GM12873 (cell line): ENCODE data around the gene KCTD8.

ENCODE experiments used
- CTCF ChIP-seq: IDR thresholded peaks from 2 replicates; pipeline ENCODE4 v1.5.1; 2012; ENCODE audit warnings: low read depth, mild to moderate bottlenecking, moderate library complexity, low read length, control low read depth; ENCODE audit not compliant: insufficient read depth; ENCODE audit errors: missing control alignments

Gene KCTD8

DNA sequence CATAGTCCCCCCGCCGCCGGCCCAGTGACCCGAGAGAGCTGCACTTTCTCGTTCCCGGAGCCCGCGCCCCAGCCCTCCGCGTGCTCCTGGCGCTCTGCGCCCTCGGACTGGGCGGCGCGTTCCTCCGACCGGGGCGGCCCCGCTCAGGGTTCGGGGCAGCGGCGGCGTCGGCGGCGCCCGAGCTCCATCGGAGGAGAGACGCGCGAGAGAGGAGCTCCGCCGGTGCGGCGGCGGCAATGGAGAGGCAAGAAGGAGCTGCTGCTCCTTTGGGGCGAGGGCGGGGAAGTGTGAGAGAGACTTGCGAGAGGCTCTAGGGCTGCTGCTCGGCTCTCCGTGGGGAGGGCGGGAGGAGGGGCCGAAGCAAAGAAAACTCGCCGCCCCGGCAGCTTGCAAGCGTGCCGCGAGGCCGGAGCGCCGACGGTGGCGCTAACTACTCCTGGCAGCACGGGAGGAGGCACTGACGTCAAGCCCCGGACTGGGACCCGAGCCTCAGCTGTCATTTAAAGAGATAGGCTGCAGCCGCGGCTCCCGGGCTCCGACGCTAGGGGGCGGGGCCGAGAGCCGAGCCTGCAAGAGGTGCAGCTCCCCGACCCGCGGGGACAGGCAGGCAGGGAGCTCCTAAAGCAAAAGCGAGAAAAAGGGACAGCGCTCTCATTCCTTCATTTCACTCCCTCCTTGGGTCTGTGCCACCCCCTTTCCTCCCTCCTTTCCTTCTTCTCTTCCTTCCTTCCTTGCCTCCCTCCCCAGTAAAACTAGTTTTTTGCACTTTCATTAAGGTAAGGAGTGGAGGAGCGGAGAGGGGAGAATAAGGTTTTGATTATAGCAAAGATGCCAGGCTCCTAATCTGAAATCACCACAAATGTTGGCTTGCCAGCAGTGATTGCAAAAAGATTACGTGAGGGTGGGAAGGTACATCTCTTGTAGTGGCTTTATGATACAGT lies at the start of gene KCTD8:
Gene KCTD8 (minus strand): TSS at position 289 of the 941 bp plus-strand sequence.
- peak; percentile 75 for TF ChIP-seq CTCF

- TF ChIP-seq CTCF: no peak
Measured at GRCh38 chr4:44494810-44495701, 46.4 kb upstream of the KCTD8 start.

DNA sequence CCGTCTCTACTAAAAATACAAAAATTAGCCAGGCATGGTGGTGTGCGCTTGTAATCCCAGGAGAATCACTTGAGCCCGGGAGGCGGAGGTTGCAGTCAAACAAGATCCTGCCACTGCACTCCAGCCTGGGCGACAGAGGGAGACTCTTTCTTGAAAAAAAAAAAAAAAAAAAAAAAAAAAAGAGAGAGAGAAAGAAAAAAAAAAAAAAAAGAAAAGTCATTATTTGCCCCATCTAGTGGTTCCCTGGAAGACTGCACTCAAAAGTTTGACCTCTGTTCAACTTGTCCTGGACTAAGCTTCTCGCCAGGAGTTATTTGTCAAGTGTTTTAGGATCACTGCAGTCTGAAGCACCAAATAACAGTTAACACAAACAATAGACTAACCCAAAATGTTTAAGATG lies 45.3 kb upstream of the KCTD8 start:
- TF ChIP-seq CTCF: peak; percentile 52

DNA sequence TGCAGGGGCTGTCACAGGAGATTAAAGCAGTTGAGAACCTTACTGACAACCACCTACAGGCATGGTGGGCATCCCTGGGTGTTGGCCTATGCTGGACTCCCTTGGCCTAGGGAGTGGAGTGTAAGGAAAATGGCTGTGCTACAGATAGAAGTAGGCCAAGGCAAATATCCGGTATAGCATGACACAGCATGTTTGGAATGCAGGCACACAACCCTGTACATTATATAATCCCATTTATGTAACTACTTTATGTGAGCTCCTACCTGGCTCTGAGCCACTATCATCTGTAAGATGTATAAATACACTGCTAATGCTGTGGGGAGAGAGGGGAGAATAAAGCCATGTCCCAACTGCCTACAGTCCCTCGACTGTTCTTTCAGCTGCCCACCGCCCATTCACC lies 38.7 kb upstream of the KCTD8 start:
- no peak for TF ChIP-seq CTCF

DNA sequence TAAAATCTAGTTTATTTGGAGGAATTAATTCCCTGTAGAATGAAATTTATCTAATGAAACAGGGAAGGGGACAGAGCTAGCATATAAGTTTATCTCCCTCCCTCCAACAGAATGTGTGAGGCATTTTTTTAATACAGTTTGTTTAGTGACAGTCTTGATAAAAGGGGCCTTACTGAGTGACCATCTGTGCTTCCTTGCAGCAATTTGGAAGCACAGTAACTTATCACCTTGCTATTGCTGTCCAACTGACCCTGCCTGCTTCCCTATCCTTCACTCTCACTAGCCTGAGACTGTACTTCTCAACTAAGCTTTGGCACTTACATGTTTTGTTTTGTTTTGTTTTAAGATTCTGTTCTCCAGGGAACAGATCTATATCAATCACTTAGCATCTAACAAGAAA lies 31.1 kb upstream of the KCTD8 start:
- TF ChIP-seq CTCF: no peak

DNA sequence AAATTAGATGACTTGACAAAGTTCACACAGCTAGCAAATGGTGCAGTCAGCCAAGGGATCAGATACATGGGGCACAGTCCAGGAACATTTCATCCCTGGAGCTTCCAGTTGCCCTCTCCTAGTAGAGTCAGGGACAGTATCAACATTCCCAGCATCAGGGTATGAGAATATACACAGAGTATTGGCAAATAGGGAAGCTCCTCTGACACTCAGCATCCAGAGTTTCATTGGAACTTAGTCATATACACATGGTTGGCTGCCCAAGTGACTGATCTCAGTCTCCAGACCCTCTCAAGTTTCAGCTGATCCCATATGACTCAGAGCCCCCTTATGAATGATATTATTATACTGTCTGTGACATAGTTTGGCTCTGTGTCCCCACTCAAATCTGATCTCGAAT lies 13.7 kb upstream of the KCTD8 start:
- no peak for TF ChIP-seq CTCF
